ENCODE results near the gene GRAMD1A.

GRCh38 chr19:34979819-34980640 lies 20.1 kb upstream of the GRAMD1A start:
- TF ChIP-seq CTCF (IDR thresholded peaks at IDR 0.05), result no peak
- no peak for TF ChIP-seq POLR2A (IDR thresholded peaks at IDR 0.05)

Measured in esophagus squamous epithelium (tissue), 4 donors.